K562 (cell line): ENCODE data around the gene IP6K3. TPM values are rescaled to one million over a fixed set of nuclear protein-coding genes. Genes with fewer than 3 reads are reported as not detected.

Source experiments
- ATAC-seq: fragments of 200-7000 bp; cut with Tn5 transposase; 3 replicates; pipeline ENCODE4 v1.9.1; 2020; ENCODE audit warnings: moderate library complexity
- BruUV-seq: library from RNA; stranded (reverse); fragments of 400-500 nt; replicated peaks from 2 replicates; lab custom pipeline; 2021; lab: Mats Ljungman, UMichigan
- CTCF ChIA-PET: fragments of 300-600 bp; formaldehyde crosslinking; extraction: SDS; loops from one replicate; lab custom pipeline; 2021; ENCODE audit warnings: low intra/inter-chr PET ratio; lab: Yijun Ruan, JAX
- POLR2A ChIA-PET: fragments of 300-600, 350-650 bp; sonication (Branson Sonifier 250); formaldehyde crosslinking; extraction: SDS; loops from one replicate; lab custom pipeline; 2021; ENCODE audit warnings: antibody characterized with exemption, inconsistent platforms; lab: Yijun Ruan, JAX
- DNase-seq, 4 experiments: peaks; one replicate each; pipeline versions ENCODE4 v3.0.0 to v3.0.0-alpha.2; 2011 to 2018; ENCODE audit warnings: low spot score in 3 of 4, mixed read lengths in 3 of 4; ENCODE audit errors: extremely low read depth in 1 of 4
- FAIRE-seq: peaks from 2 replicates; lab custom pipeline; 2011; peaks lifted over from hg19 to GRCh38; lab: Jason Lieb, UNC
- H2AFZ ChIP-seq: 2 replicates; pipeline ENCODE4 v1.6.0; 2011; ENCODE audit warnings: low read depth, low read length, control low read depth, inconsistent platforms
- H3K27ac ChIP-seq: fragments of 200-600 bp; 3 replicates; pipeline ENCODE4 v1.8.0; 2011; ENCODE audit warnings: low read depth, mild to moderate bottlenecking, control low read depth, inconsistent platforms, low read length, moderate library complexity, mixed read lengths; ENCODE audit errors: extremely low read depth
- H3K27me3 ChIP-seq, 2 experiments: fragments of 300-600 bp in 1 of 2; 2 replicates in 1 of 2; 3 replicates in 1 of 2; pipeline versions ENCODE4 v1.6.0 to v1.8.0; 2011; ENCODE audit warnings: inconsistent platforms in 2 of 2, low read length in 2 of 2, mild to moderate bottlenecking in 1 of 2, mixed read lengths in 1 of 2, moderate library complexity in 1 of 2; ENCODE audit not compliant: control insufficient read depth in 2 of 2, insufficient read depth in 2 of 2
- H3K36me3 ChIP-seq: fragments of 300-600 bp; 3 replicates; pipeline ENCODE4 v1.8.0; 2011; ENCODE audit warnings: mild to moderate bottlenecking, low read length, inconsistent platforms; ENCODE audit not compliant: control insufficient read depth, insufficient read depth
- H3K4me1 ChIP-seq, 2 experiments: fragments of 200-600 bp in 1 of 2; replicated peaks in 1 of 2; 2 replicates in 1 of 2; 3 replicates in 1 of 2; pipeline versions ENCODE4 v1.5.1 to v1.8.0; 2011; ENCODE audit warnings: inconsistent platforms in 2 of 2, low read length in 2 of 2, mild to moderate bottlenecking in 1 of 2, mixed read lengths in 1 of 2, moderate library complexity in 1 of 2; ENCODE audit not compliant: control insufficient read depth in 2 of 2, insufficient read depth in 2 of 2
- H3K4me2 ChIP-seq: 2 replicates; pipeline ENCODE4 v1.6.1; 2011; ENCODE audit warnings: low read length, control low read depth, inconsistent platforms, mixed read lengths; ENCODE audit not compliant: insufficient read depth
- H3K4me3 ChIP-seq: fragments of 200-600 bp; sonication (generic), shearing (Covaris generic); 2 replicates; pipeline ENCODE4 v1.5.1; 2016; ENCODE audit warnings: control low read depth, inconsistent platforms
- H3K79me2 ChIP-seq: fragments of 200-600 bp; 3 replicates; pipeline ENCODE4 v1.8.0; 2011; ENCODE audit warnings: low read length, inconsistent platforms; ENCODE audit not compliant: control insufficient read depth, insufficient read depth
- H3K9ac ChIP-seq, 2 experiments: 2 replicates each; pipeline versions ENCODE4 v1.6.0 to v1.6.1; 2011; ENCODE audit warnings: low read depth in 2 of 2, low read length in 2 of 2, control low read depth in 1 of 2, inconsistent platforms in 1 of 2, mild to moderate bottlenecking in 1 of 2, mixed read lengths in 1 of 2; ENCODE audit not compliant: insufficient read depth in 1 of 2
- H3K9me1 ChIP-seq: one replicate; pipeline ENCODE4 v1.6.0; 2011; ENCODE audit warnings: inconsistent platforms, mild to moderate bottlenecking, low read length, moderate library complexity; ENCODE audit not compliant: control insufficient read depth, insufficient read depth
- H3K9me3 ChIP-seq: replicated peaks from 2 replicates; pipeline ENCODE4 v1.5.1; 2011; ENCODE audit warnings: low read depth, low read length, inconsistent platforms; ENCODE audit not compliant: control insufficient read depth, insufficient read depth
- H4K20me1 ChIP-seq: replicated peaks from 2 replicates; pipeline ENCODE4 v1.6.1; 2011; ENCODE audit warnings: low read length, inconsistent platforms, mixed read lengths; ENCODE audit not compliant: control insufficient read depth, insufficient read depth
- CC2D1A ChIP-seq: fragments of 450-650 bp; IDR thresholded peaks from 2 replicates; pipeline ENCODE4 v1.6.1; 2017; ENCODE audit warnings: mild to moderate bottlenecking
- CTBP1 ChIP-seq: fragments of 450-650 bp; IDR thresholded peaks from 2 replicates; pipeline ENCODE4 v1.6.1; 2016; ENCODE audit warnings: borderline replicate concordance
- CTCFL ChIP-seq: IDR thresholded peaks from 2 replicates; pipeline ENCODE4 v1.6.1; 2011; ENCODE audit warnings: borderline replicate concordance, low read depth, mild to moderate bottlenecking, moderate library complexity, low read length; ENCODE audit not compliant: insufficient read depth, poor library complexity, severe bottlenecking
- DEAF1 ChIP-seq: fragments of 450-650 bp; formaldehyde crosslinking; IDR thresholded peaks from 2 replicates; pipeline ENCODE4 v1.4.0; 2020; ENCODE audit warnings: mild to moderate bottlenecking, moderate library complexity
- DLX4 ChIP-seq: fragments of 250-450 bp; sonication (Bioruptor Pico); IDR thresholded peaks from 2 replicates; pipeline ENCODE4 v1.6.1; 2021; ENCODE audit warnings: mild to moderate bottlenecking
- DNMT1 ChIP-seq: fragments of 450-650 bp; IDR thresholded peaks from 2 replicates; pipeline ENCODE4 v1.6.1; 2016; ENCODE audit warnings: antibody characterized with exemption, mild to moderate bottlenecking
- ESRRA ChIP-seq: fragments of 450-650 bp; IDR thresholded peaks from 2 replicates; pipeline ENCODE4 v1.6.1; 2014; ENCODE audit warnings: low read depth, mild to moderate bottlenecking, moderate library complexity, borderline replicate concordance
- FUS ChIP-seq: fragments of 200-400 bp; formaldehyde crosslinking; optimal IDR thresholded peaks from 2 replicates; pipeline ENCODE3; 2017; ENCODE audit warnings: low read depth, low read length
- HDGF ChIP-seq: fragments of 450-650 bp; IDR thresholded peaks from 2 replicates; pipeline ENCODE4 v1.6.1; 2016
- RAD21 ChIP-seq, 2 experiments: fragments of 250-450 bp in 1 of 2; fragments of 450-650 bp in 1 of 2; sonication (Bioruptor Pico) in 1 of 2; formaldehyde crosslinking in 1 of 2; IDR thresholded peaks in 1 of 2; conservative IDR thresholded peaks in 1 of 2; 2 replicates each; pipeline versions ENCODE4 v1.4.0 to v1.8.0; 2020 to 2022; ENCODE audit warnings: mild to moderate bottlenecking in 2 of 2, moderate library complexity in 1 of 2
- RB1 ChIP-seq: fragments of 450-650 bp; IDR thresholded peaks from 2 replicates; pipeline ENCODE4 v1.6.1; 2017; ENCODE audit warnings: low read depth, mild to moderate bottlenecking
- STAG1 ChIP-seq: sonication (generic); formaldehyde crosslinking; IDR thresholded peaks from 2 replicates; pipeline ENCODE4 v1.5.0; 2020; ENCODE audit warnings: missing genetic modification reagents, borderline replicate concordance
- UBTF ChIP-seq, 2 experiments: IDR thresholded peaks; 2 replicates each; pipeline ENCODE4 v1.6.1; 2012; ENCODE audit warnings: improper control_type of control experiment in 2 of 2, low read depth in 2 of 2, low read length in 2 of 2, borderline replicate concordance in 1 of 2
- XRCC5 ChIP-seq: fragments of 200-400 bp; formaldehyde crosslinking; IDR thresholded peaks from 2 replicates; pipeline ENCODE4 v1.6.1; 2017; ENCODE audit warnings: low read depth, mild to moderate bottlenecking, low read length
- WGBS: fragments of 100-300 bp; shearing (Covaris generic); methylation state at CpG from one replicate; pipeline ENCODE4 v1.1.6; 2016; ENCODE audit warnings: low coverage, mixed read lengths; ENCODE audit not compliant: insufficient coverage; ENCODE audit errors: missing lambda C conversion rate; 5-methylcytosine and 5-hydroxymethylcytosine counted together
- in situ Hi-C: fragments of 300-500 bp; cut with MboI; formaldehyde crosslinking; loops from 4 replicates; pipeline ENCODE4 v1.15.0; 2018; ENCODE audit warnings: inconsistent platforms, mixed read lengths
- intact Hi-C: fragments of 100-400 bp; cut with micrococcal nuclease; formaldehyde crosslinking; loops from 2 replicates; pipeline ENCODE4 v1.14.2; 2022
- polyA plus RNA-seq, 8 experiments: library from polyadenylated mRNA; depleted of rRNA in 4 of 8; stranded (reverse) in 5 of 8; unstranded in 3 of 8; fragments of >200 nt; fragmentation: Nextera tagmentation in 2 of 8; fragmentation: Illumina TruSeq in 1 of 8; extraction: Ambion mirVana in 2 of 8; extraction: Trizol in 1 of 8; gene quantifications; 2 replicates each; pipeline versions ENCODE4 v1.2.1 to v1.2.3, GENCODE V29; 2011 to 2014; ENCODE audit warnings: inconsistent platforms in 1 of 8, missing spikeins in 1 of 8
- total RNA-seq, 7 experiments: library from RNA; depleted of rRNA in 6 of 7; stranded (reverse); fragments of >200 nt in 6 of 7; fragmentation: Illumina TruSeq in 2 of 7; extraction: Trizol in 2 of 7; gene quantifications; 2 replicates each; pipeline versions ENCODE4 v1.2.1 to v1.2.3, GENCODE V29; 2011 to 2021; ENCODE audit warnings: low replicate concordance in 1 of 7

The IP6K3 gene
- total and polyA plus RNA-seq, 9 of the 15 experiments (the other 6 are each of a cell fraction or from before 2014, with no cell fraction given): not detected

- Histone ChIP-seq H3K4me1 (peaks cover 0 to 5% of the 10 kb centered on the region in 2 experiments; a peak in 1 of 5 replicates), H3K4me2 (no peak overlapping the region), H3K9me3 (no peaks in the 10 kb centered on the region), H3K9ac (no peak overlapping the region), H3K79me2 (no peaks in the 10 kb centered on the region), H2AFZ (no peak overlapping the region), H3K27ac (no peak overlapping the region), H3K4me3 (no peak overlapping the region), H4K20me1 (no peaks in the 10 kb centered on the region), H3K27me3 (no peaks in the 10 kb centered on the region), H3K9me1 (no peaks in the 10 kb centered on the region), H3K36me3 (peaks cover 76% of the 10 kb centered on the region; the same call in 2 of the 3 replicates)
- intact Hi-C loops (loop anchor here (1.0 kb wide), 2 partner anchors 111 to 115 kb away; no protein-coding TSS in a partner anchor), in situ Hi-C loops (loop anchor here (5.0 kb wide), 1 partner anchor 113 kb away; no protein-coding TSS in a partner anchor)
- peak; percentile 96 for ATAC-seq
- ChIA-PET POLR2A (interaction anchor here (0.7 to 1.6 kb wide), 6 partner anchors 9 to 22 kb away, joined by 3 to 8 read pairs (median 4); partner anchors contain the start of gene UQCC2), CTCF (interaction anchor here (2.2 to 5.5 kb wide), 2 partner anchors 111 to 115 kb away, joined by 20 to 60 read pairs; no protein-coding TSS in a partner anchor)
- TSS peak; percentile 11 for BruUV-seq
- peak; percentile 96 for FAIRE-seq
- WGBS: 42% methylated on average over 10 of the region's 10 CpGs
- DNase-seq: peak; percentile 76 to 90 (median 78)
- TF ChIP-seq CC2D1A (peak; percentile 63; the same call in 1 of the 2 replicates), UBTF (IDR thresholded peaks at IDR 0.05; ENCODE audit: borderline replicate concordance in 1 of 2, low read depth in 2 of 2, low read length in 2 of 2) (0 out of 4 replicates have a peak, but pooled peaks of 1 of the 2 experiments have one; percentile 54), HDGF (peak; percentile 86), FUS (no peak), CTCFL (peak; percentile 35), DNMT1 (no peak), RB1 (peak; percentile 40; the same call in 1 of the 2 replicates), ESRRA (peak; percentile 36; the same call in 1 of the 2 replicates), XRCC5 (0 out of 2 replicates have a peak, but pooled peaks have one; percentile 41), CTBP1 (peak; percentile 58; the same call in 1 of the 2 replicates), STAG1 (CRISPR knock-in tag) (peak; percentile 58; the same call in 1 of the 2 replicates), DLX4 (CRISPR knock-in tag) (no peak), RAD21 (CRISPR knock-in tag; conservative IDR thresholded peaks at IDR 0.05 in 1 of 2, IDR thresholded peaks at IDR 0.05 in 1 of 2) (peak; percentile 65 to 84), DEAF1 (peak; percentile 35; the same call in 1 of the 2 replicates)
These were observed 46.2 kb downstream of the IP6K3 start for GRCh38 chr6:33700391-33701050.
